ENCODE data around the gene PCDH9. TPM values are rescaled to one million over a fixed set of nuclear protein-coding genes. Genes with fewer than 3 reads are reported as not detected.

PCDH9 gene
- total RNA-seq, 2 experiments from 2014 or later, result 0.14 to 0.17 TPM

DNA sequence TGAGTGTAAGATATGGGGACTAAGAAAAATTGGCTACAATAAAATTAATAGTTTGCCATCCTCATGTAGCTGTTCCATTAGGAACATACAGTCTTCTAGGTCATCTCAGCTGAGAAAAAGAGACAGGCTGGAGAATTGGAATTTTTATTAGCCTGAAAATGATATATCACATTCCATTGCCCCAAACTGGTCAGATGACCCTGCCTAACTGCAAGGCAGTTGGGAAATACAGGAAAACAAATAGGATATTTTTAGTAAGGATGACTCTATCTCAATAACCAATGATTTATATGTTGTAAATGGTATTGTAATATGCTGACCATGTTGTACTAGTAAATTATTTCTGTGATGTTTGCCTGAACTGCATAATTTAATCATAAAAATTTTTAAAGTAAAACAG, 673.8 kb downstream of the PCDH9 start:
- Mint-ChIP-seq H3K4me1 (no peaks in the 10 kb centered on the region), H3K27me3 (no peaks in the 10 kb centered on the region), H3K27ac (no peak overlapping the region), H3K9me3 (no peaks in the 10 kb centered on the region), H3K4me3 (no peak overlapping the region), H3K36me3 (no peaks in the 10 kb centered on the region)
- ATAC-seq (ENCODE audit: low read depth) (no peak), DNase-seq (no peak)
- POLR2A ChIA-PET, result no interaction called here

DNA sequence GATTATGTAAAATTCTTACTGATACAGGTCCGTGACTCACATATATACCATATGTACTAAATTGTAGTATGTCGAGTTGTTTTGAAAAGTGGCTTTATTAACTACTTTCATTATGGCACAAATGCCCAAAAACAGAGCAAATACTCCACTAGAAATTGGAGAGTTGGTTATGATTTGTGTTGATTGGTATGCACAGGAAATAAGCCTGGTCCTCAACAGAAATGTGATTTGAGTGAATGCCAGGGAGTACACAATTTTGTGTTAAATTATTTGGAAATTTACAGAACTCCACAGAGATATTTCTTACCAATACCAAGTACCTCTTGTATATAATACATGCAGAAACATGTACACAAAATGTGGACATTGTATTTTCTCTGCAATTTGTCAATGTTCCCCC, 676.7 kb downstream of the PCDH9 start:
- DNase-seq, result no peak
- POLR2A ChIA-PET, result no interaction called here
- no peaks in the 10 kb centered on the region for H3K4me1 Mint-ChIP-seq
- no peaks in the 10 kb centered on the region for H3K36me3 Mint-ChIP-seq
- no peak overlapping the region for H3K4me3 Mint-ChIP-seq
- no peaks in the 10 kb centered on the region for H3K9me3 Mint-ChIP-seq
- H3K27me3 Mint-ChIP-seq, result no peaks in the 10 kb centered on the region
- no peak overlapping the region for H3K27ac Mint-ChIP-seq
- ATAC-seq (ENCODE audit: low read depth), result no peak

DNA sequence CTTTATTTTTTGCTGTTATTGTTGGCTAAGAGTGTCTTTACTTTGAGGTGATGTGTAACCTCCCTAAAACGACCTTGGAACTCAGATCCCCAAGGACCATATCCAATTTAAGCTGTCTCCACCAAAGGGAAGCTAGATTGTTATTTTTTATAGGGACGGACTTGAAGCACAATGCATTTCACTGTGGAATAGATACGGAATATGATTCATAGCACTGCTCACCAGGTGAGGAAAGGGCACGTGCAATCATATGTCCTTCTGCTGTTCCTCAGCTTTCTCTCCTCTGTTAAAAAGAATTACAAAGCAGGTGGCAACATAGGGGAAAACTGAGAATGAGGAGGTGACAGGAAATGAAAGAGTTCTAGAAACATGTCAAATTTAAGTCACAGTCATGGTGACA, 679.0 kb downstream of the PCDH9 start:
- no peaks in the 10 kb centered on the region for H3K27me3 Mint-ChIP-seq
- H3K27ac Mint-ChIP-seq, result no peak overlapping the region
- DNase-seq (no peak), ATAC-seq (ENCODE audit: low read depth) (no peak)
- H3K36me3 Mint-ChIP-seq, result no peaks in the 10 kb centered on the region
- H3K4me3 Mint-ChIP-seq, result no peak overlapping the region
- POLR2A ChIA-PET, result no interaction called here
- H3K9me3 Mint-ChIP-seq, result no peaks in the 10 kb centered on the region
- H3K4me1 Mint-ChIP-seq, result no peaks in the 10 kb centered on the region

DNA sequence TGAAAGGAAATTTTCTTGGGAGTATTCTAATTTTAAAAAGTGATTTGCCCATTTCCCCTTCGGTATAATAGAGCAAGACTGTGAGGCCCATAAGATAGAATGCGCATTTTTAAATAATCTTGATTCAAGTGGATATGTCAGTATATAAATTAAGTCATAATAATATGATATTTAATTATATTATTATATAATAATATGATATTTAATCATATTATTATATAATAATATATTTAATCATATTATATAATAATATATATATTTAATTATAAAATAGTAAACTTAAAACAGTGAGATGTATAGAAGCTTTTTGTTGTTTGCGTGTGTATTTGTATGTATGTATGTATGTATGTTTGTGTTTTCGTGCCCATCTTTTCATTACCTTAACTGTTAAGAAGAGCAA, 682.5 kb downstream of the PCDH9 start:
- DNase-seq (no peak), ATAC-seq (ENCODE audit: low read depth) (no peak)
- H3K4me1 Mint-ChIP-seq, result no peaks in the 10 kb centered on the region
- H3K27ac Mint-ChIP-seq, result no peak overlapping the region
- POLR2A ChIA-PET, result no interaction called here
- no peaks in the 10 kb centered on the region for H3K9me3 Mint-ChIP-seq
- H3K36me3 Mint-ChIP-seq, result no peaks in the 10 kb centered on the region
- no peaks in the 10 kb centered on the region for H3K27me3 Mint-ChIP-seq
- H3K4me3 Mint-ChIP-seq, result no peak overlapping the region

DNA sequence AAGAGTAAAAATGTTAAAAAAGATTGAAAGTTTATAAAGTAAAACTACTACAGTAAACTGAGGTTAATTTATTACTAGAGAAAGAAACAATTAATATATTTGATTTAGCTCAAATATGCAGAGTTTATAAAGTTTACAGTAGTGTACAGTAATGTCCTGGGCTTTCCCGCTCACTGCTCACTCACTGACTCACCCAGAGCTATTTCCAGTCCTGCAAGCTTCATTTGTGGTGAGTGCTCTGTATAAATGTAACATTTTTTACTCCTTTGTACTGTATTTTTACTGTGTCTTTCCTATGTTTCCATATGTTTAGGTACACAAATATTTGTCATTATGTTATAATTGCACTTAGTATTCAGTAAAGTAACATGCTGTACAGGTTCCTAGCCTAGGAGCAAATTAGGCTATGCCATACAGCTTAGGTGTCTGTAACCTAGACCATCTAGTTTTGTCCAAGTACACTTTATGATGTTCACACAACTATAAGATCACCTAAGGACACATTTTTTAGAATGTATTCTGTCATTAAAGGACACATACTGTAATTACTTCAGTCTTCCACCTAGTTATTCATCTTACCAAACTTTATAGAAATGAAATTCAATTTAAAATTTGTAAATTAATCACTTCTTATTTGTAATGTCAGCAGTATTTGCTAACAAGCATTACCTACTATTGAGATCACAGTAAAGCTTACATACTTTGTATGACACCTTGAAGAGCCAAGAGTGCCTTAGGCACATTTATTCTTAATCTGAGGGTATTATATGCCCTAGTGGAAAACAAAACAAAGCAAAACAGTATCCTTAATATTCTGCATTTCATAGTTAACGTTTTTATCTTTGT, 683.4 kb downstream of the PCDH9 start:
- POLR2A ChIA-PET, result no interaction called here
- ATAC-seq (ENCODE audit: low read depth) (no peak), DNase-seq (no peak)
- Mint-ChIP-seq H3K4me1 (no peaks in the 10 kb centered on the region), H3K4me3 (no peak overlapping the region), H3K27me3 (no peaks in the 10 kb centered on the region), H3K27ac (no peak overlapping the region), H3K36me3 (no peaks in the 10 kb centered on the region), H3K9me3 (no peaks in the 10 kb centered on the region)

DNA sequence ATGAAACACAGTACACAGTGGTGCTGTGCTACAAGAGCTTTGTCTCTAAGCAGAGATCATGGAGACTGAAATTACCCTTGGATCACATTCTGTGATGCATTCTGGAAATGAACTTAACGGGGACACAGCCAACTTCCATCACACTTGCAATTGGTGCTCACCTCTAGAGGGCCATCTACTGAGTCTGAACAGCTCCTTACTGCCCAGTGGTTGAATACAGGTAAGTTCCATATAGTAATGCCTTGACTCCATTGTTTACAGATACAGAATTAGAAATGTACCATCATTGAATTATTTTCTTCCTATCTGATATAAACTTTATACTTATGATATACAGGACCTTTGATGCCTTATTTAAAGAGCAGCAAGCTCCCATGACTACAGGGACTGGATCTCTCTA, 686.4 kb downstream of the PCDH9 start:
- POLR2A ChIA-PET, result no interaction called here
- no peak for ATAC-seq (ENCODE audit: low read depth)
- Mint-ChIP-seq H3K9me3 (no peaks in the 10 kb centered on the region), H3K27ac (no peak overlapping the region), H3K4me1 (no peaks in the 10 kb centered on the region), H3K36me3 (no peaks in the 10 kb centered on the region), H3K4me3 (no peak overlapping the region), H3K27me3 (peaks cover 2% of the 10 kb centered on the region)
- no peak for DNase-seq

DNA sequence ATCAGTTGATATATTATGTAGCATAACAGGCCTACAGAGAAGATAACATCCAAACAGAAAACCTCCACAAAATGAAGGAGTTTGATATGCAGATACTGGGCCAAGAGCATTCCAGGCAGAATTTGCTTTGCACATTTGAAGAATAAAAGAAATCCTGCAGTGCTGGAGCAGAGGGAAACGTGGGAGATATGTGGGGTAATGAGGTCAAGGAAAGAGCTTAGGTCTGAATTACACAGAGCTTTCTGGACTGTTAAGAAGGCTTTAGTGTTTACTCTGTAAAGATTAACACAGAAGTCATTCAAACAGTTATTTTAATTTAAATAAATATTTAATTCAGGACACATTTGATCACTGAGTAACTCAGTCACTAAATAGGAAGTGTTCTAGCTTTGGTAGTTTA, 692.7 kb downstream of the PCDH9 start:
- Mint-ChIP-seq H3K27me3 (peaks cover 2% of the 10 kb centered on the region), H3K36me3 (no peaks in the 10 kb centered on the region), H3K4me1 (no peaks in the 10 kb centered on the region), H3K27ac (no peak overlapping the region), H3K4me3 (no peak overlapping the region), H3K9me3 (no peaks in the 10 kb centered on the region)
- ATAC-seq (ENCODE audit: low read depth) (no peak), DNase-seq (no peak)
- POLR2A ChIA-PET, result no interaction called here

DNA sequence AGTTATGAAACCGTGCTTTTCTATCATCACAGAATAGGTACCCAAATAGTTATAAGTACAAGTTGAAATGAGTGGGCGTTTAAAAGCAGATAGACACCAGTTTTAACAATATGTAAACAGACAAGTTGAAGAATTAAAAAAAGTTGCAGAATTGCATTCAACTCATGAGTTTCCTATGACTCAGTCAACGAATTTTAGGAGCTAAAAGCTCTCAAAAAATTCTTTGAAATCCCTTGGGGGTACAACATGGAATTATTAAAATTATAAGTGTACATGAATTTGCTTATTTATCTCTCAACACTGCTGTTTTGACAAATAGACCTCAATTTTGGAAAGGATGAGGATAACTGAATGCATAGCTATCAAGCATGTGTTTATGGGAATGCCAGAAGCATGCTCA, 693.4 kb downstream of the PCDH9 start:
- DNase-seq, result no peak
- Mint-ChIP-seq H3K36me3 (no peaks in the 10 kb centered on the region), H3K27ac (no peak overlapping the region), H3K9me3 (no peaks in the 10 kb centered on the region), H3K4me1 (no peaks in the 10 kb centered on the region), H3K27me3 (peaks cover 2% of the 10 kb centered on the region), H3K4me3 (no peak overlapping the region)
- POLR2A ChIA-PET, result no interaction called here
- no peak for ATAC-seq (ENCODE audit: low read depth)

DNA sequence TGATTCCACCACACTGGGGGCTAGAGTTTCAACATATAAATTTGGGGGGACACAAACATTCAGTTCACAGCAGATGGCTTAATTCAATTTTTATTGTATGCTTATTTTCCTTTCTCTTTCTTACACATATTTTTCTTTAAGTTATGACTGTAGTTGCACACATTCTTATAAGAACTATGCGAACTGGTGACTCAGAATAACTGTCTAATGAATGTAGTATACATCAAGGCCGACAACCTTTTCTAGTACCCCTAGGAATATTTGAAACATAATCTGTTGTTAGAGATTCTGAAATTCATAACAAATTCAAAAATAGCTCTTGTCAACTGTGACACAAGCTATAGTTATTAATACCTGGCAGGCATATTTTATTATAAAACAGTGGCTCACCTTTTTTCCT, 695.6 kb downstream of the PCDH9 start:
- H3K27me3 Mint-ChIP-seq, result no peaks in the 10 kb centered on the region
- POLR2A ChIA-PET, result no interaction called here
- no peaks in the 10 kb centered on the region for H3K4me1 Mint-ChIP-seq
- no peaks in the 10 kb centered on the region for H3K36me3 Mint-ChIP-seq
- DNase-seq, result no peak
- no peak for ATAC-seq (ENCODE audit: low read depth)
- no peak overlapping the region for H3K4me3 Mint-ChIP-seq
- H3K9me3 Mint-ChIP-seq, result no peaks in the 10 kb centered on the region
- no peak overlapping the region for H3K27ac Mint-ChIP-seq

DNA sequence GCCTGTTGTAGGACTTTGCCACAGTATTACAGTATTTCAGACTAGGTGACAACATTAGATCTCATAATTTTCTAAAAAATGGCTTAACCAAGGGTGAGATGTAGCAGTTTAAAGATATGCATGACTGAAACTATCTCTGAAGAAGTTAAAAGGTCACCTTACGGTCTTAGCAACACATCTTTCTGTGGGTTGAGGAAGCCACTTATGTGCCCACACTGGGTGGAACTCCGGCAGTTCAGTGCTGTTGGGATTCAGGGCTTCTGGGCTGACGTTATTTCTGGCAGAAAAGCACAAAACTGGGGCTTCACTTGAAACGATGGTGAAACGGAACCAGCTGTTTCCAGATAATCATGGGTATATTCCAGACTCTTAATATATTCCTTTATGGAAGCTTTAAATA, 697.3 kb downstream of the PCDH9 start:
- no peak for ATAC-seq (ENCODE audit: low read depth)
- H3K27me3 Mint-ChIP-seq, result no peaks in the 10 kb centered on the region
- no peak overlapping the region for H3K27ac Mint-ChIP-seq
- DNase-seq, result no peak
- H3K9me3 Mint-ChIP-seq, result no peaks in the 10 kb centered on the region
- H3K4me1 Mint-ChIP-seq, result no peaks in the 10 kb centered on the region
- POLR2A ChIA-PET, result no interaction called here
- no peak overlapping the region for H3K4me3 Mint-ChIP-seq
- no peaks in the 10 kb centered on the region for H3K36me3 Mint-ChIP-seq

DNA sequence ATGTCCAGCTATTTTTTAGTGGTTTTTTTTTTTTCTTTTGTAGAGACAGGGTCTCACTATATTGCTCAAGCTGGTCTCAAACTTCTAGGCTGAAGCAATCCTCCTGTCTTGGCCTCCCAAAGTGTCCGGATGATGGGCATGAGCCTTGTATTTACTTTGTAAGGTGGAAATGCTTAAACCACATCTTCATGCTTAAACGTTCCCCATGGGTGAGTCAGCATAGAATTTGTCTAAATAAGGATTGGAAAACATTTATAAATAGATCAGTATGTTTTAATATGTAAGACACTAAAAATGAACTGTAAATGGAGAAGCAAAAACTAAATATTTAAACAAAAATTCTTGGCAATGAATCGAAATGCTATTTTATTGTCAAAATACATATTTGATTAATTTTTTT, 698.0 kb downstream of the PCDH9 start:
- DNase-seq (no peak), ATAC-seq (ENCODE audit: low read depth) (no peak)
- Mint-ChIP-seq H3K27ac (no peak overlapping the region), H3K4me3 (no peak overlapping the region), H3K9me3 (no peaks in the 10 kb centered on the region), H3K36me3 (no peaks in the 10 kb centered on the region), H3K4me1 (no peaks in the 10 kb centered on the region), H3K27me3 (no peaks in the 10 kb centered on the region)
- POLR2A ChIA-PET, result no interaction called here

DNA sequence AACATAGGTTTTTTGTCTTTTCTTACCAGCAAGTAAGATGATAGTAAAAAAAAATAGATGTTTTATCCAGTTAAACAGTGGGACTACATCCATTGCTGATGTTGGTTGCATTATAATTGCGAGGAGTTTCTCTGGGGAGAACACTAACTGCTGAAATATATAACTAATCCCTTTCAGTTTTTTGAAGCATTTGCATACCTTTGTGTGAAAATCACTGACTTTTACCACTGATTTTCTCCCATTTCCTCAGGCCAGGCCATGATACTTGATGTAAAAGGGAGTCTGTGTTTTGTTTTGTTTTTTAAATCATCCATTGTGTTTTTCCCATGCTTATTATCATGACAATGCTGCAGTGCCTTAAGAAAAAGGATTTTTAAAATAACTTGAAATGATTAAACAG, 699.5 kb downstream of the PCDH9 start:
- DNase-seq (no peak), ATAC-seq (ENCODE audit: low read depth) (no peak)
- no peaks in the 10 kb centered on the region for H3K36me3 Mint-ChIP-seq
- H3K4me3 Mint-ChIP-seq, result no peak overlapping the region
- H3K4me1 Mint-ChIP-seq, result no peaks in the 10 kb centered on the region
- no peaks in the 10 kb centered on the region for H3K9me3 Mint-ChIP-seq
- H3K27ac Mint-ChIP-seq, result no peak overlapping the region
- POLR2A ChIA-PET, result no interaction called here
- H3K27me3 Mint-ChIP-seq, result no peaks in the 10 kb centered on the region

DNA sequence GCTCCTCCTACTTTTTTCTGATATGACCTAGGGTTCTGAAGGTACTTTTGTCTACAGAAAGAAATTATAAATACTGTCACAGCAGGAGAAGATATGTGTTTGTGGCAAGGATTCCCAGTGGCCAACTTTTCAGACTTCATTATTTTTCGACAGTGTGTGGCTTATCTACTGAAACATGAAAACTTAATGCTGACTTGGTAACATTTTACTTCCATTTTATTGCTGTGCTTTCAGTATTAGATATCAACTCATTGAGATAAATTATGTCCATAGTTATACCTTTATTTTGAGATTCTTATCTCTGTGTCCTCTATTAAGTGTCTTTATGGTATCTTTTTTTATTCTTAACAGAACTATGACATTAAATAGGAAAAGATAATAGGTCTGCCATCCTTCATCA, 700.0 kb downstream of the PCDH9 start:
- POLR2A ChIA-PET, result no interaction called here
- Mint-ChIP-seq H3K36me3 (no peaks in the 10 kb centered on the region), H3K27ac (no peak overlapping the region), H3K27me3 (peaks cover 2% of the 10 kb centered on the region), H3K4me1 (no peaks in the 10 kb centered on the region), H3K4me3 (no peak overlapping the region), H3K9me3 (no peaks in the 10 kb centered on the region)
- DNase-seq (no peak), ATAC-seq (ENCODE audit: low read depth) (no peak)

DNA sequence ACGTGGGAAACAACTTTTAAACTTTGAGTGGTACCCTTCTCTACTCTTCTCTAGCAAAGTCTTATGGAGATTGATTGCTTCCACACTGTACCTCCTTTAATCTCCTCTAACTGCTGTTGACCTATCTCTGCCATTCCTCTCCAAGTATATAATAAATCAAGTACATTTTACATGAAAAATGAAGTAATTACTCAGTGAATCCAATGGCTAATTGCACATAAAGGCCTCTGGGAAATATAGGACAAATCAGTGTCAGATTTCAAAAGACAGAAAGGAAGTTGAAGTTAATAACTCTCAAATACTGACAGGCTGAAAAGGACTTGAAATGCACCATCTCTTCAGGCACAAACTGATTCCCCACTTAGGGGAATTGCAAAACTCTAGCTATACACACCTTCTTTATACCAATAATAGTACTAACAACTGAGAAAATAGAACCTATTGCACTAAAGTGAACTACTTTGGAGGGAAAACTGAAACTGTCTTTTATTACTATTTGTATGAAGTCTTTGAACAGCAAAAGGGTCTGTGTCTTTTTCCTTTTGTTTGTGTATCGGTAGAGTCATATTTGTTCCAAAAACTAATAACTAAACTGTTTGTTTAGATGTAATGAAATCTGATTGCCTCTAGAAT, 701.1 kb downstream of the PCDH9 start:
- ATAC-seq (ENCODE audit: low read depth) (no peak), DNase-seq (no peak)
- Mint-ChIP-seq H3K4me3 (no peak overlapping the region), H3K27ac (no peak overlapping the region), H3K9me3 (no peaks in the 10 kb centered on the region), H3K36me3 (no peaks in the 10 kb centered on the region), H3K4me1 (no peaks in the 10 kb centered on the region), H3K27me3 (peaks cover 3% of the 10 kb centered on the region)
- POLR2A ChIA-PET, result no interaction called here

All from activated naive CD8-positive, alpha-beta T cell treated with anti-CD3 and anti-CD28 coated beads, Interleukin-2, amount 10 ng/mL, durations not matched to agents 7 days and 5 days (primary cell).